DOHH2 (cell line): Measurements from ENCODE around the gene MDGA2.
"Not testable (repeated sequence)": the region's sequence is repeated elsewhere in the genome, so short reads cannot be mapped to it uniquely, and the experiment has no call there.

Experiments used
- H3F3A ChIP-seq: fragments of 200-600 bp; sonication (generic), shearing (Covaris generic); 2 replicates; pipeline ENCODE4 v1.6.0; 2016; ENCODE audit warnings: antibody characterized with exemption, mild to moderate bottlenecking; ENCODE audit not compliant: control insufficient read depth, insufficient read depth
- H3K27ac ChIP-seq: fragments of 200-600 bp; sonication (generic); 2 replicates; pipeline ENCODE4 v1.5.1; 2014; ENCODE audit warnings: low read depth, mild to moderate bottlenecking, low read length, moderate library complexity
- H3K27me3 ChIP-seq: fragments of 200-600 bp; sonication (generic); 2 replicates; pipeline ENCODE4 v1.6.1; 2014; ENCODE audit warnings: mild to moderate bottlenecking, low read length, mixed read lengths; ENCODE audit not compliant: control insufficient read depth
- H3K36me3 ChIP-seq: fragments of 200-600 bp; sonication (generic); 2 replicates; pipeline ENCODE4 v1.6.1; 2014; ENCODE audit warnings: mild to moderate bottlenecking, low read length, moderate library complexity, mixed read lengths; ENCODE audit not compliant: control insufficient read depth
- H3K4me1 ChIP-seq: fragments of 200-600 bp; sonication (generic); 2 replicates; pipeline ENCODE4 v1.6.1; 2014; ENCODE audit warnings: mild to moderate bottlenecking, low read length, mixed read lengths; ENCODE audit not compliant: control insufficient read depth
- H3K4me2 ChIP-seq: fragments of 200-600 bp; sonication (generic); 2 replicates; pipeline ENCODE4 v1.6.0; 2014; ENCODE audit warnings: mild to moderate bottlenecking, low read length, moderate library complexity
- H3K4me3 ChIP-seq: fragments of 200-600 bp; sonication (generic); 2 replicates; pipeline ENCODE4 v1.5.1; 2014; ENCODE audit warnings: mild to moderate bottlenecking, low read length, mixed read lengths
- H3K79me2 ChIP-seq: fragments of 200-600 bp; sonication (generic); 2 replicates; pipeline ENCODE4 v1.6.1; 2014; ENCODE audit warnings: mild to moderate bottlenecking, low read length, mixed read lengths; ENCODE audit not compliant: control insufficient read depth
- H3K9me2 ChIP-seq: fragments of 200-600 bp; sonication (generic); replicated peaks from 2 replicates; pipeline ENCODE4 v1.6.1; 2014; ENCODE audit warnings: mild to moderate bottlenecking, low read length, mixed read lengths; ENCODE audit not compliant: control insufficient read depth
- H3K9me3 ChIP-seq: fragments of 200-600 bp; sonication (generic); 2 replicates; pipeline ENCODE4 v1.6.1; 2014; ENCODE audit warnings: antibody characterized with exemption, low read length, mixed read lengths; ENCODE audit not compliant: control insufficient read depth, insufficient read depth
- H4K20me1 ChIP-seq: fragments of 200-600 bp; sonication (generic); 2 replicates; pipeline ENCODE4 v1.6.0; 2014; ENCODE audit warnings: low read depth, mild to moderate bottlenecking, antibody characterized with exemption, low read length, moderate library complexity; ENCODE audit not compliant: control insufficient read depth, insufficient read depth
- CTCF ChIP-seq: fragments of 200-600 bp; sonication (generic); IDR thresholded peaks from one replicate; pipeline ENCODE4 v1.5.1; 2014; ENCODE audit warnings: antibody characterized with exemption, mild to moderate bottlenecking, low read depth, low read length; ENCODE audit not compliant: poor library complexity, severe bottlenecking
- EZH2phosphoT487 ChIP-seq: fragments of 200-600 bp; sonication (generic); IDR thresholded peaks from 2 replicates; pipeline ENCODE4 v1.6.1; 2017; ENCODE audit warnings: borderline replicate concordance, mild to moderate bottlenecking, antibody characterized with exemption, low read length, moderate library complexity, mixed read lengths

Gene MDGA2

DNA sequence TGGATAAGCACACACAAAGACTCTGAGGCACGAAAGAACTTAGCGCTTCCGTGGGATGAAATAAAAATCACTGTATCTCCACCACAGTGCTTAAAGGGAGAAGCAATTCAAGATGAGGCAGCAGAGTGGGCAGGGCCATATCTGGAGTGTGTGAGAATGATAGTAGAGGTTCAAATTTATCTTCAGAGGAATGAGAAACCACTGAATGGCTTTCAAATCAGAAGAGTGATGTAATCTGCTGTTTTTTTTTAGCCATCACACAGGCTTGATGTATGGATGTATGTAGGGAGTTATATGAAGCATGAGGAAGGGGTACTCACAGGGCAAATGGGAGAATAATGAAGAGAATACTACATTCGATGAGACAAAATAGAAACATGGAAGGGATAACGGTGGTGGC, 24.1 kb downstream of the MDGA2 start:
- Histone ChIP-seq H3K27ac (no peak overlapping the region), H4K20me1 (no peaks in the 10 kb centered on the region), H3K4me2 (no peak overlapping the region), H3K9me3 (no peaks in the 10 kb centered on the region), H3K4me3 (no peak overlapping the region), H3K9me2 (no peaks in the 10 kb centered on the region), H3K27me3 (no peaks in the 10 kb centered on the region), H3K36me3 (no peaks in the 10 kb centered on the region), H3K79me2 (no peaks in the 10 kb centered on the region), H3K4me1 (no peaks in the 10 kb centered on the region), H3F3A (no peaks in the 10 kb centered on the region)
- no peak for TF ChIP-seq EZH2phosphoT487
- no peak for TF ChIP-seq CTCF

DNA sequence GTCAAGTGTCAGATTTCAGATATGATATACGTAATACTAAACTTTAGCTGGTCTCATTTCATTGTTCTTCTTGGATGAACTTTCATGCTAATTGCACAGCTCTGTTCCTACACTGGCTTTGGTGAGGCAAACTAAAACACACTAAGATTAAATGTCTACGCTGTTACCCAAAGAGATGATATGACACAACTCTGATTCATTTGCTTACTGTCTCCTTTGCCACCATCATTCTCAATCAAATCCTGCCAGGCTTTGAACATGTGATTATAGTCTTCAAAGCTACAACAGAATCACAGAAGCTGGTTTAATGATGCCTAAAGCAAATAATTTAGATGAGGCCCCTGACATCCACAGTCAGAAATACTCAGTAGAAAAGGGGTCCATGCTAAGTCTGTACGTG, 37.7 kb downstream of the MDGA2 start:
- no peaks in the 10 kb centered on the region for H3F3A ChIP-seq
- no peaks in the 10 kb centered on the region; the same call in 1 of the 2 replicates for H3K9me2 ChIP-seq
- H3K4me1 ChIP-seq, result no peaks in the 10 kb centered on the region
- no peaks in the 10 kb centered on the region for H3K79me2 ChIP-seq
- H4K20me1 ChIP-seq, result no peaks in the 10 kb centered on the region
- no peak overlapping the region for H3K4me2 ChIP-seq
- no peak overlapping the region for H3K4me3 ChIP-seq
- no peaks in the 10 kb centered on the region for H3K9me3 ChIP-seq
- no peak for TF ChIP-seq EZH2phosphoT487
- H3K27ac ChIP-seq, result no peak overlapping the region
- no peaks in the 10 kb centered on the region for H3K36me3 ChIP-seq
- H3K27me3 ChIP-seq, result no peaks in the 10 kb centered on the region

- no peaks in the 10 kb centered on the region for H3K79me2 ChIP-seq
These were observed 49.0 kb downstream of the MDGA2 start for GRCh38 chr14:47626151-47627035.

DNA sequence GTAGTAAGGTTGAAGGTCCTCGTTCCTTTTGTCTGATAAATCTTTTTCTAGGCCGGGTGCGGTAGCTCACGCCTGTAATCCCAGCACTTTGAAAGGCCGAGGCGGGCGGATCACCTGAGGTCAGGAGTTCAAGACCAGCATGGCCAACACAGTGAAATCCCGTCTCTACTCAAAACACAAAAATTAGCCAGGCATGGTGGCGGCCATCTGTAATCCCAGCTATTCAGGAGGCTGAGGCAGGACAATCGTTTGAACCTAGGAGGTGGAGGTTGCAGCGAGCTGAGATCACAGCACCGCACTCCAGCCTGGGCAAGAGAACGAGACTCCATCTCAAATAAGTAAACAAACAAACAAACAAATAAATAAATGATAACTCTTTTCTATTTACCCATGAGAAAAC, 51.3 kb downstream of the MDGA2 start:
- H3K4me3 ChIP-seq, H3K27ac ChIP-seq, H3K27me3 ChIP-seq, H3F3A ChIP-seq, H3K9me3 ChIP-seq, H3K79me2 ChIP-seq, H3K4me2 ChIP-seq, H4K20me1 ChIP-seq, H3K9me2 ChIP-seq, H3K36me3 ChIP-seq, H3K4me1 ChIP-seq: not testable (repeated sequence)

More at GRCh38 chr14:47626151-47627035, 49.0 kb downstream of the MDGA2 start:
- H3F3A ChIP-seq, result no peaks in the 10 kb centered on the region
- no peaks in the 10 kb centered on the region for H3K9me3 ChIP-seq
- H3K27ac ChIP-seq, result no peak overlapping the region
- H3K4me1 ChIP-seq, result no peaks in the 10 kb centered on the region
- H4K20me1 ChIP-seq, result no peaks in the 10 kb centered on the region
- no peak overlapping the region for H3K4me2 ChIP-seq
- TF ChIP-seq CTCF, result no peak
- TF ChIP-seq EZH2phosphoT487, result no peak
- no peak overlapping the region for H3K4me3 ChIP-seq
- H3K36me3 ChIP-seq, result no peaks in the 10 kb centered on the region
- H3K27me3 ChIP-seq, result no peaks in the 10 kb centered on the region
- no peaks in the 10 kb centered on the region for H3K9me2 ChIP-seq
